Endothelial cell (in vitro differentiated cells): ENCODE measurements around the gene TOMM34. TPM values are rescaled to one million over a fixed set of nuclear protein-coding genes. Genes with fewer than 3 reads are reported as not detected.

ENCODE experiments used
- DNase-seq: peaks from one replicate; pipeline ENCODE4 v3.0.0; 2021; ENCODE audit warnings: low spot score
- H3K27ac Mint-ChIP-seq: one replicate; pipeline ENCODE4 v1.8.0; 2021; ENCODE audit warnings: mixed read lengths, inconsistent platforms; ENCODE audit not compliant: unreplicated experiment
- H3K27me3 Mint-ChIP-seq: one replicate; pipeline ENCODE4 v1.8.0; 2021; ENCODE audit warnings: mild to moderate bottlenecking, moderate library complexity, mixed read lengths, inconsistent platforms; ENCODE audit not compliant: unreplicated experiment
- H3K36me3 Mint-ChIP-seq: one replicate; pipeline ENCODE4 v1.8.0; 2021; ENCODE audit warnings: mild to moderate bottlenecking, low read depth, mixed read lengths, inconsistent platforms; ENCODE audit not compliant: unreplicated experiment
- H3K4me1 Mint-ChIP-seq: one replicate; pipeline ENCODE4 v1.8.0; 2021; ENCODE audit warnings: mild to moderate bottlenecking, mixed read lengths, inconsistent platforms; ENCODE audit not compliant: unreplicated experiment
- H3K4me3 Mint-ChIP-seq: one replicate; pipeline ENCODE4 v1.8.0; 2021; ENCODE audit warnings: mild to moderate bottlenecking, mixed read lengths, inconsistent platforms; ENCODE audit not compliant: unreplicated experiment
- H3K9me3 Mint-ChIP-seq: one replicate; pipeline ENCODE4 v1.8.0; 2021; ENCODE audit warnings: mixed read lengths, inconsistent platforms; ENCODE audit not compliant: unreplicated experiment
- CTCF ChIP-seq: fragments of 200-600 bp; sonication (generic); IDR thresholded peaks from one replicate; pipeline ENCODE4 v1.5.0; 2021; ENCODE audit warnings: antibody characterized with exemption; ENCODE audit not compliant: unreplicated experiment
- total RNA-seq: library from RNA; stranded (reverse); fragmentation: NEBNext Ultra II Directional; extraction: Animal tissue kit (Norgen Biotek cat#: 25700); gene quantifications from one replicate; pipeline ENCODE4 v1.2.1, GENCODE V29; 2021; ENCODE audit not compliant: unreplicated experiment

TOMM34 gene
- total RNA-seq, 1 donor from 2014 or later, result 46.2 TPM

DNA sequence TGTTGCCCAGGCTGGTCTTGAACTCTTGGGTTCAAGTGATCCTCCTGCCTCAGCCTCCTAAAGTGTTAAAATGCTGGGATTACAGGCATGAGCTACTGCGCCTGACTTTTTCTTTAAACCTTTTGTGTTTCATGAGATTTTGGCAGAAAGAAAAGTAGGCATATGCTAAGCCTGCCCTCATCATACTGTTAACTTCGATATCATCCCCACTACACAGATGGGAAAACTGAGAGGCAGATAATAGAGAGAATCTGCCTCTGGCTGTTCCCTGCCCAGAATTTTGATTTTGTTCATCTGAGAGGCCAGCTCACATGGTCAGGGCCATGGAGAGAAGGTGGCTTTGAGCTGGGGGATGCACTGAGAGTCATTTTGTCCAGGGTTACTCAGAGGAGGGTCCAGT lies 42.8 kb downstream of the TOMM34 start:
- no peak overlapping the region for H3K27ac Mint-ChIP-seq
- no peak overlapping the region for H3K4me3 Mint-ChIP-seq
- no peaks in the 10 kb centered on the region for H3K4me1 Mint-ChIP-seq
- H3K27me3 Mint-ChIP-seq, result no peaks in the 10 kb centered on the region
- DNase-seq, result no peak
- H3K9me3 Mint-ChIP-seq, result no peaks in the 10 kb centered on the region
- H3K36me3 Mint-ChIP-seq, result no peaks in the 10 kb centered on the region
- TF ChIP-seq CTCF, result no peak

DNA sequence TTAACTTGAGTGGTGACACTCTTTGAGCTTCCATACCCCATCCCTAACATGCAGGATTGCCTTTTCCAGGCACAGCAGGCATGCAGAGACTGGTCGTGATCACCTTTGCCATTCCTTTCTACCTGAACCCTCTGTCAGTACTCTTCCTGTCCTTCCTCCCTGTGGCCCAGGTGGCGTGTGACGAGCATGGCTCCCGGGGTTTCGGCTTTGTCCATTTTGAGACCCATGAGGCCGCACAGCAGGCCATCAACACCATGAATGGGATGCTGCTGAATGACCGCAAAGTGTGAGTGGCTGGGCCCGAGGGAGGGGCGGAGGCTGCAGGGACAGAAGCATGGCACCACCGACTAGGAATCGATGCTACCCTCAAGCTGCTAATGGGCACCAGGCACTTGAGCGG lies 43.6 kb downstream of the TOMM34 start:
- H3K27me3 Mint-ChIP-seq, result no peaks in the 10 kb centered on the region
- H3K36me3 Mint-ChIP-seq, result no peaks in the 10 kb centered on the region
- H3K9me3 Mint-ChIP-seq, result no peaks in the 10 kb centered on the region
- peaks cover 2% of the 10 kb centered on the region for H3K4me1 Mint-ChIP-seq
- no peak overlapping the region for H3K4me3 Mint-ChIP-seq
- TF ChIP-seq CTCF, result no peak
- H3K27ac Mint-ChIP-seq, result no peak overlapping the region
- no peak for DNase-seq

DNA sequence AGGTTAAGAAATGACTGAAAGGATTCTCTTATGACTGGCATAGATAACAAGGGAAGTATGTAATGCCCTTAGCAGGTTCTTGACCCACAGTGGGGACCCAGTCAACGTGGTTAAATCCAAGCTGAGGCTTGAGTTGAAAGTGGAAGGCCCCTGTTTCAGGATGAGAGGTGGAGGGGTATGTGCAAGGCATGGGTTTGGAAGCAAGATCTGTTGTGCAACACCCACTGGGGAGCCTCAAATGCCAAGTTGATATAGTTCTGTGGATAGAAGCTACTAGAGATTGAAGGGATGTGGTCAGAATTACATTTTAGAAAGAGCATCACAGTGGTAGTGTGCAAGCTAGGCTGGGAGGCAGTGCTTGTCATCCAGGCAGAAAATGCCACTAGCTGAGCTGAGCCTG lies 45.3 kb downstream of the TOMM34 start:
- Mint-ChIP-seq H3K27me3 (no peaks in the 10 kb centered on the region), H3K27ac (no peak overlapping the region), H3K9me3 (no peaks in the 10 kb centered on the region), H3K4me3 (no peak overlapping the region), H3K4me1 (peaks cover 2% of the 10 kb centered on the region), H3K36me3 (no peaks in the 10 kb centered on the region)
- no peak for DNase-seq
- TF ChIP-seq CTCF, result no peak

DNA sequence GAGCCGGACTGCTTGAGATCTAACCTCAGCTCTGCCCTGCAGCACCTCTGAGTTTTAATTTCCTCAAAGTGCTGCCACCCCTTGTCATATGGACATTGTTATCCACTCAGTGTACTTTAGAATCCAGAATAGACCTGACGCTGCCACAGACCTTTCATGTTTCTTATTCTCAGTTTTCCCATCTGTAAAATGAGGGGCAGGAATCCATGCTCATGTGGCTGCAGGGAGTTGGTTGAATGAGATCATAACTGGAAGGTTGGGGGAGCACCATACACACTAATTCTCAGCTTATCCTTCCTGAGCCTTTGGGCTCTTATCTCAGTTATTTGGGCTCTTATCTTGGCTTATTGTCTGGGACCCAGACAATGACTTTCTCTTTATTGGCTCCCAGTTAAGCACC lies 48.0 kb downstream of the TOMM34 start:
- no peak for DNase-seq
- no peak for TF ChIP-seq CTCF
- Mint-ChIP-seq H3K27ac (no peak overlapping the region), H3K9me3 (no peaks in the 10 kb centered on the region), H3K27me3 (no peaks in the 10 kb centered on the region), H3K4me3 (no peak overlapping the region), H3K36me3 (peaks cover 16% of the 10 kb centered on the region), H3K4me1 (peaks cover 11% of the 10 kb centered on the region)

- peak; percentile 51 for TF ChIP-seq CTCF
- Mint-ChIP-seq H3K36me3 (peaks cover 16% of the 10 kb centered on the region), H3K4me3 (no peak overlapping the region), H3K27me3 (no peaks in the 10 kb centered on the region), H3K9me3 (no peaks in the 10 kb centered on the region), H3K27ac (no peak overlapping the region), H3K4me1 (peaks cover 11% of the 10 kb centered on the region)
- peak; percentile 80 for DNase-seq
These were observed 48.8 kb downstream of the TOMM34 start for GRCh38 chr20:44911264-44911921.
